Retina (tissue), 1 donor: ENCODE measurements around the gene UGT3A2.
A peak's percentile ranks its signal among the peaks of the same experiment; 100 is the strongest.

Source experiments
- DNase-seq: peaks from one replicate; pipeline ENCODE4 v3.0.0-alpha.2; 2016

The UGT3A2 gene

GRCh38 chr5:35999547-35999946 lies 67.1 kb downstream of the UGT3A2 start:
- DNase-seq = no peak

- no peak for DNase-seq
These were observed 70.6 kb downstream of the UGT3A2 start for GRCh38 chr5:35996076-35996475.

- DNase-seq = peak; percentile 33
These were observed 75.6 kb downstream of the UGT3A2 start, which contains the start of gene UGT3A1 for GRCh38 chr5:35990941-35991611. UGT3A1 (minus strand) TSS chr5:35991390; CDS start chr5:35991240, 150 bp downstream.

- DNase-seq = no peak
These were observed 76.2 kb downstream of the UGT3A2 start for GRCh38 chr5:35990520-35990919.

- DNase-seq = no peak
These were observed 78.2 kb downstream of the UGT3A2 start for GRCh38 chr5:35988529-35988928.

GRCh38 chr5:35987776-35988175 lies 78.9 kb downstream of the UGT3A2 start:
- DNase-seq = no peak
